GM21390 (cell line): ENCODE results near the gene GNS.
A peak's percentile ranks its signal among the peaks of the same experiment; 100 is the strongest.

Experiments used
- ATAC-seq: cut with Tn5 transposase; IDR thresholded peaks from one replicate; pipeline ENCODE4 v1.9.1; 2021; ENCODE audit not compliant: unreplicated experiment

GNS gene

GRCh38 chr12:64737539-64737938 is 21.7 kb downstream of the GNS start:
- no peak for ATAC-seq

- no peak for ATAC-seq
These were observed 22.4 kb downstream of the GNS start for GRCh38 chr12:64736771-64737170.

- no peak for ATAC-seq
These were observed 23.8 kb downstream of the GNS start for GRCh38 chr12:64735442-64735841.

- no peak for ATAC-seq
These were observed 25.3 kb downstream of the GNS start for GRCh38 chr12:64733857-64734256.

GRCh38 chr12:64731683-64732082 is 27.5 kb downstream of the GNS start:
- no peak for ATAC-seq

GRCh38 chr12:64730588-64730969 is 28.6 kb downstream of the GNS start:
- peak; percentile 24 for ATAC-seq

- peak; percentile 52 for ATAC-seq
These were observed 29.2 kb downstream of the GNS start for GRCh38 chr12:64729909-64730587.

GRCh38 chr12:64724201-64724745 is 34.9 kb downstream of the GNS start:
- no peak for ATAC-seq

- ATAC-seq = no peak
These were observed 35.6 kb downstream of the GNS start for GRCh38 chr12:64723630-64724029.

- no peak for ATAC-seq
These were observed 36.4 kb downstream of the GNS start for GRCh38 chr12:64722835-64723234.

- no peak for ATAC-seq
These were observed 38.3 kb downstream of the GNS start for GRCh38 chr12:64720884-64721283.

- ATAC-seq = no peak
These were observed 40.6 kb downstream of the GNS start for GRCh38 chr12:64718649-64719048.

- ATAC-seq = no peak
These were observed 42.3 kb downstream of the GNS start for GRCh38 chr12:64716839-64717455.

GRCh38 chr12:64716371-64716770 is 42.8 kb downstream of the GNS start:
- no peak for ATAC-seq

GRCh38 chr12:64714551-64714968 is 44.6 kb downstream of the GNS start:
- peak; percentile 86 for ATAC-seq

GRCh38 chr12:64713376-64713775 is 45.8 kb downstream of the GNS start:
- no peak for ATAC-seq

- ATAC-seq = no peak
These were observed 49.8 kb downstream of the GNS start for GRCh38 chr12:64709429-64709828.

- ATAC-seq = no peak
These were observed 51.3 kb downstream of the GNS start for GRCh38 chr12:64707926-64708325.

- no peak for ATAC-seq
These were observed 51.8 kb downstream of the GNS start for GRCh38 chr12:64707362-64707761.

GRCh38 chr12:64706857-64707256 is 52.3 kb downstream of the GNS start:
- ATAC-seq = no peak

- no peak for ATAC-seq
These were observed 52.9 kb downstream of the GNS start for GRCh38 chr12:64706306-64706705.

GRCh38 chr12:64701283-64701682 is 57.9 kb downstream of the GNS start:
- ATAC-seq = no peak

GRCh38 chr12:64700532-64700931 is 58.7 kb downstream of the GNS start:
- no peak for ATAC-seq
